WTC11 (cell line): ENCODE data around the gene SF3B1. TPM values are rescaled to one million over a fixed set of nuclear protein-coding genes. Genes with fewer than 3 reads are reported as not detected.

Experiments
- ATAC-seq: fragments of 200-7000 bp; cut with Tn5 transposase; 2 replicates; pipeline ENCODE4 v1.10.0; 2021; ENCODE audit warnings: mild to moderate bottlenecking, moderate library complexity
- CTCF ChIA-PET: fragments of 300-600 bp; sonication (Branson Sonifier 250); formaldehyde crosslinking; loops from one replicate; lab custom pipeline; 2021; ENCODE audit warnings: antibody characterized with exemption; lab: Charles Lee
- POLR2A ChIA-PET: fragments of 350-600 bp; sonication (Branson Sonifier 250); formaldehyde crosslinking; loops from one replicate; lab custom pipeline; 2021; ENCODE audit warnings: antibody characterized with exemption; lab: Charles Lee
- DNase-seq: peaks from one replicate; pipeline ENCODE4 v3.0.0; 2021; ENCODE audit warnings: low spot score
- H3K27ac Mint-ChIP-seq: 2 replicates; pipeline ENCODE4 v1.8.0; 2021; ENCODE audit warnings: mixed read lengths
- H3K27me3 Mint-ChIP-seq: 2 replicates; pipeline ENCODE4 v1.8.0; 2021; ENCODE audit warnings: low read depth, mild to moderate bottlenecking, moderate library complexity, mixed read lengths
- H3K36me3 Mint-ChIP-seq: 2 replicates; pipeline ENCODE4 v1.8.0; 2021; ENCODE audit warnings: mixed read lengths
- H3K4me1 Mint-ChIP-seq: 2 replicates; pipeline ENCODE4 v1.8.0; 2022; ENCODE audit warnings: mixed read lengths
- H3K4me3 Mint-ChIP-seq: 2 replicates; pipeline ENCODE4 v1.8.0; 2021; ENCODE audit warnings: mild to moderate bottlenecking, moderate library complexity, mixed read lengths
- H3K9me3 Mint-ChIP-seq: 2 replicates; pipeline ENCODE4 v1.8.0; 2021; ENCODE audit warnings: mixed read lengths
- ELF4 ChIP-seq: sonication (generic); formaldehyde crosslinking; IDR thresholded peaks from 2 replicates; pipeline ENCODE4 v1.8.1; 2022; ENCODE audit warnings: low read depth, mild to moderate bottlenecking, moderate library complexity, missing genetic modification reagents
- EMX1 ChIP-seq: fragments of 250-450 bp; sonication (Bioruptor Pico); IDR thresholded peaks from 2 replicates; pipeline ENCODE4 v1.8.0; 2021; ENCODE audit warnings: mild to moderate bottlenecking
- FOXJ3 ChIP-seq: sonication (generic); formaldehyde crosslinking; IDR thresholded peaks from 2 replicates; pipeline ENCODE4 v1.9.0; 2021; ENCODE audit warnings: missing genetic modification reagents, mild to moderate bottlenecking, borderline replicate concordance
- FOXP1 ChIP-seq: sonication (generic); formaldehyde crosslinking; IDR thresholded peaks from 2 replicates; pipeline ENCODE4 v1.8.0; 2022; ENCODE audit warnings: missing genetic modification reagents, mild to moderate bottlenecking, moderate library complexity, borderline replicate concordance
- JUN ChIP-seq: sonication (generic); formaldehyde crosslinking; IDR thresholded peaks from 2 replicates; pipeline ENCODE4 v1.8.0; 2023; ENCODE audit warnings: mild to moderate bottlenecking, missing genetic modification reagents
- KAT7 ChIP-seq: sonication (generic); formaldehyde crosslinking; IDR thresholded peaks from 2 replicates; pipeline ENCODE4 v1.8.1; 2023; ENCODE audit warnings: missing genetic modification reagents, mild to moderate bottlenecking, borderline replicate concordance
- NFE2L1 ChIP-seq: sonication (generic); formaldehyde crosslinking; IDR thresholded peaks from 2 replicates; pipeline ENCODE4 v1.8.1; 2023; ENCODE audit warnings: missing genetic modification reagents
- NR2C2 ChIP-seq: sonication (generic); formaldehyde crosslinking; IDR thresholded peaks from 2 replicates; pipeline ENCODE4 v1.8.0; 2022; ENCODE audit warnings: mild to moderate bottlenecking, missing genetic modification reagents
- PRRX2 ChIP-seq: fragments of 250-450 bp; sonication (Bioruptor Pico); IDR thresholded peaks from 2 replicates; pipeline ENCODE4 v1.8.0; 2021; ENCODE audit warnings: mild to moderate bottlenecking
- RELA ChIP-seq: sonication (generic); formaldehyde crosslinking; IDR thresholded peaks from 2 replicates; pipeline ENCODE4 v1.8.1; 2022; ENCODE audit warnings: missing genetic modification reagents, mild to moderate bottlenecking, borderline replicate concordance
- SMAD3 ChIP-seq: sonication (generic); formaldehyde crosslinking; IDR thresholded peaks from 2 replicates; pipeline ENCODE4 v1.8.0; 2022; ENCODE audit warnings: missing genetic modification reagents, mild to moderate bottlenecking, borderline replicate concordance
- SMAD4 ChIP-seq: sonication (generic); formaldehyde crosslinking; IDR thresholded peaks from 2 replicates; pipeline ENCODE4 v1.8.0; 2022; ENCODE audit warnings: mild to moderate bottlenecking, missing genetic modification reagents
- ZNF121 ChIP-seq: sonication (generic); formaldehyde crosslinking; IDR thresholded peaks from 2 replicates; pipeline ENCODE4 v1.8.0; 2023; ENCODE audit warnings: missing genetic modification reagents
- ZNF219 ChIP-seq: sonication (generic); formaldehyde crosslinking; IDR thresholded peaks from 2 replicates; pipeline ENCODE4 v1.8.0; 2023; ENCODE audit warnings: missing genetic modification reagents, mild to moderate bottlenecking, borderline replicate concordance
- ZNF317 ChIP-seq: sonication (generic); formaldehyde crosslinking; IDR thresholded peaks from 2 replicates; pipeline ENCODE4 v1.8.1; 2023; ENCODE audit warnings: low read depth, mild to moderate bottlenecking, moderate library complexity, missing genetic modification reagents, borderline replicate concordance
- total RNA-seq: library from RNA; stranded (reverse); gene quantifications from 3 replicates; pipeline ENCODE4 v1.2.3, GENCODE V29; 2021
- TF ChIP-seq, protein P1 (sequence below): fragments of 250-450 bp; sonication (Bioruptor Pico); IDR thresholded peaks from 2 replicates; pipeline ENCODE4 v1.9.0; 2021; ENCODE audit warnings: mild to moderate bottlenecking, borderline replicate concordance
- TF ChIP-seq, protein P2 (sequence below): sonication (generic); formaldehyde crosslinking; IDR thresholded peaks from 2 replicates; pipeline ENCODE4 v1.8.0; 2023; ENCODE audit warnings: missing genetic modification reagents, mild to moderate bottlenecking, borderline replicate concordance
- TF ChIP-seq, protein P3 (sequence below): sonication (generic); formaldehyde crosslinking; IDR thresholded peaks from 2 replicates; pipeline ENCODE4 v1.8.0; 2023; ENCODE audit warnings: missing genetic modification reagents
- TF ChIP-seq, protein P4 (sequence below): fragments of 250-450 bp; sonication (Bioruptor Pico); IDR thresholded peaks from 2 replicates; pipeline ENCODE4 v1.9.0; 2021; ENCODE audit warnings: moderate library complexity, mild to moderate bottlenecking, inconsistent platforms, borderline replicate concordance

SF3B1 gene
- total RNA-seq, 1 experiment from 2014 or later = 321 TPM

DNA sequence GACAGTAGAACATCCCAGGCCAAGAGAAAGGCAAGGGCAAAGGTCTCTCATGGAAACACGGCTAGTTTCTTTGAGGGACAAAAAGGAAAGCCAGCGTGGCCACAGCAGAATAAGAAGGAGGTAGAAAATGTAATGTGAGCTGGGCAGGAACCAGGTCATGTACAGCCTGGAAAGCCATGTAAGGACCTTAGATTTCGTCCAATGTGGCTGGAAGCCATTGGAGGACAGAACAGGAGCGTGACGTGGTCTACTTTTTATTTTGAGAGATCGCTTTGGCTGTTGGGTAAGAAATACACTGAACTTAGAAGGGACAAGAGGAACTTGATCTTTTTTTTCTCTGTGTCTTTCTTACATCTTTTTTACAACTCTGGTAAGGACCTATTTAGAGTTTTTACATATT lies 66.4 kb downstream of the SF3B1 start (continued):
- TF ChIP-seq, protein P1, sequence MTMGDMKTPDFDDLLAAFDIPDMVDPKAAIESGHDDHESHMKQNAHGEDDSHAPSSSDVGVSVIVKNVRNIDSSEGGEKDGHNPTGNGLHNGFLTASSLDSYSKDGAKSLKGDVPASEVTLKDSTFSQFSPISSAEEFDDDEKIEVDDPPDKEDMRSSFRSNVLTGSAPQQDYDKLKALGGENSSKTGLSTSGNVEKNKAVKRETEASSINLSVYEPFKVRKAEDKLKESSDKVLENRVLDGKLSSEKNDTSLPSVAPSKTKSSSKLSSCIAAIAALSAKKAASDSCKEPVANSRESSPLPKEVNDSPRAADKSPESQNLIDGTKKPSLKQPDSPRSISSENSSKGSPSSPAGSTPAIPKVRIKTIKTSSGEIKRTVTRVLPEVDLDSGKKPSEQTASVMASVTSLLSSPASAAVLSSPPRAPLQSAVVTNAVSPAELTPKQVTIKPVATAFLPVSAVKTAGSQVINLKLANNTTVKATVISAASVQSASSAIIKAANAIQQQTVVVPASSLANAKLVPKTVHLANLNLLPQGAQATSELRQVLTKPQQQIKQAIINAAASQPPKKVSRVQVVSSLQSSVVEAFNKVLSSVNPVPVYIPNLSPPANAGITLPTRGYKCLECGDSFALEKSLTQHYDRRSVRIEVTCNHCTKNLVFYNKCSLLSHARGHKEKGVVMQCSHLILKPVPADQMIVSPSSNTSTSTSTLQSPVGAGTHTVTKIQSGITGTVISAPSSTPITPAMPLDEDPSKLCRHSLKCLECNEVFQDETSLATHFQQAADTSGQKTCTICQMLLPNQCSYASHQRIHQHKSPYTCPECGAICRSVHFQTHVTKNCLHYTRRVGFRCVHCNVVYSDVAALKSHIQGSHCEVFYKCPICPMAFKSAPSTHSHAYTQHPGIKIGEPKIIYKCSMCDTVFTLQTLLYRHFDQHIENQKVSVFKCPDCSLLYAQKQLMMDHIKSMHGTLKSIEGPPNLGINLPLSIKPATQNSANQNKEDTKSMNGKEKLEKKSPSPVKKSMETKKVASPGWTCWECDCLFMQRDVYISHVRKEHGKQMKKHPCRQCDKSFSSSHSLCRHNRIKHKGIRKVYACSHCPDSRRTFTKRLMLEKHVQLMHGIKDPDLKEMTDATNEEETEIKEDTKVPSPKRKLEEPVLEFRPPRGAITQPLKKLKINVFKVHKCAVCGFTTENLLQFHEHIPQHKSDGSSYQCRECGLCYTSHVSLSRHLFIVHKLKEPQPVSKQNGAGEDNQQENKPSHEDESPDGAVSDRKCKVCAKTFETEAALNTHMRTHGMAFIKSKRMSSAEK (CRISPR knock-in tag) = no peak

DNA sequence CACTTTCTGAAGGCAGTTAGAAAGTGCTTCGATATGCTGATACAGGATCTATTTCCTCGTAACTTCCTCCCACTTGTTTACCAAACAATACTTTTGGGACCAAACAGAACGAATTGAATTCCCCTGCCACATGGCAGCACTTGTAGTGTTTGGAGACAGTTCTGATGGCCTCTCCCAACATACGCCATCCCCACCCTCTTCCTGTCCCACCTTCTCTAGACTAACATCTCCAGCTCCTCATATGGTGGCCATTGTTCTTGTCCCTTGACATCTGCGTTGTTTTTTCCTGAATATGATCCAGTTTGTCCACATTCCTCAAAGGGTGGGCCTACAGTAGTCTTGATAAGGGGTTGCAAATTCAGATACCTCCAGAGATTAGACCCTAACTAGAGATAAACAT lies 70.8 kb downstream of the SF3B1 start:
- no peaks in the 10 kb centered on the region for H3K9me3 Mint-ChIP-seq
- H3K4me1 Mint-ChIP-seq = no peaks in the 10 kb centered on the region
- DNase-seq (no peak), ATAC-seq (no peak)
- ChIA-PET CTCF (no interaction called here), POLR2A (no interaction called here)
- H3K27ac Mint-ChIP-seq = no peak overlapping the region
- TF ChIP-seq FOXJ3 (CRISPR knock-in tag) (no peak), ZNF121 (no peak), SMAD4 (CRISPR knock-in tag) (no peak), JUN (CRISPR knock-in tag) (no peak), KAT7 (CRISPR knock-in tag) (no peak), RELA (CRISPR knock-in tag) (no peak), NFE2L1 (CRISPR knock-in tag) (no peak), ELF4 (CRISPR knock-in tag) (no peak)
- TF ChIP-seq, protein P2, sequence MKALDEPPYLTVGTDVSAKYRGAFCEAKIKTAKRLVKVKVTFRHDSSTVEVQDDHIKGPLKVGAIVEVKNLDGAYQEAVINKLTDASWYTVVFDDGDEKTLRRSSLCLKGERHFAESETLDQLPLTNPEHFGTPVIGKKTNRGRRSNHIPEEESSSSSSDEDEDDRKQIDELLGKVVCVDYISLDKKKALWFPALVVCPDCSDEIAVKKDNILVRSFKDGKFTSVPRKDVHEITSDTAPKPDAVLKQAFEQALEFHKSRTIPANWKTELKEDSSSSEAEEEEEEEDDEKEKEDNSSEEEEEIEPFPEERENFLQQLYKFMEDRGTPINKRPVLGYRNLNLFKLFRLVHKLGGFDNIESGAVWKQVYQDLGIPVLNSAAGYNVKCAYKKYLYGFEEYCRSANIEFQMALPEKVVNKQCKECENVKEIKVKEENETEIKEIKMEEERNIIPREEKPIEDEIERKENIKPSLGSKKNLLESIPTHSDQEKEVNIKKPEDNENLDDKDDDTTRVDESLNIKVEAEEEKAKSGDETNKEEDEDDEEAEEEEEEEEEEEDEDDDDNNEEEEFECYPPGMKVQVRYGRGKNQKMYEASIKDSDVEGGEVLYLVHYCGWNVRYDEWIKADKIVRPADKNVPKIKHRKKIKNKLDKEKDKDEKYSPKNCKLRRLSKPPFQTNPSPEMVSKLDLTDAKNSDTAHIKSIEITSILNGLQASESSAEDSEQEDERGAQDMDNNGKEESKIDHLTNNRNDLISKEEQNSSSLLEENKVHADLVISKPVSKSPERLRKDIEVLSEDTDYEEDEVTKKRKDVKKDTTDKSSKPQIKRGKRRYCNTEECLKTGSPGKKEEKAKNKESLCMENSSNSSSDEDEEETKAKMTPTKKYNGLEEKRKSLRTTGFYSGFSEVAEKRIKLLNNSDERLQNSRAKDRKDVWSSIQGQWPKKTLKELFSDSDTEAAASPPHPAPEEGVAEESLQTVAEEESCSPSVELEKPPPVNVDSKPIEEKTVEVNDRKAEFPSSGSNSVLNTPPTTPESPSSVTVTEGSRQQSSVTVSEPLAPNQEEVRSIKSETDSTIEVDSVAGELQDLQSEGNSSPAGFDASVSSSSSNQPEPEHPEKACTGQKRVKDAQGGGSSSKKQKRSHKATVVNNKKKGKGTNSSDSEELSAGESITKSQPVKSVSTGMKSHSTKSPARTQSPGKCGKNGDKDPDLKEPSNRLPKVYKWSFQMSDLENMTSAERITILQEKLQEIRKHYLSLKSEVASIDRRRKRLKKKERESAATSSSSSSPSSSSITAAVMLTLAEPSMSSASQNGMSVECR (CRISPR knock-in tag) = no peak
- no peak overlapping the region for H3K4me3 Mint-ChIP-seq
- no peaks in the 10 kb centered on the region for H3K36me3 Mint-ChIP-seq
- peaks cover 74% of the 10 kb centered on the region for H3K27me3 Mint-ChIP-seq

DNA sequence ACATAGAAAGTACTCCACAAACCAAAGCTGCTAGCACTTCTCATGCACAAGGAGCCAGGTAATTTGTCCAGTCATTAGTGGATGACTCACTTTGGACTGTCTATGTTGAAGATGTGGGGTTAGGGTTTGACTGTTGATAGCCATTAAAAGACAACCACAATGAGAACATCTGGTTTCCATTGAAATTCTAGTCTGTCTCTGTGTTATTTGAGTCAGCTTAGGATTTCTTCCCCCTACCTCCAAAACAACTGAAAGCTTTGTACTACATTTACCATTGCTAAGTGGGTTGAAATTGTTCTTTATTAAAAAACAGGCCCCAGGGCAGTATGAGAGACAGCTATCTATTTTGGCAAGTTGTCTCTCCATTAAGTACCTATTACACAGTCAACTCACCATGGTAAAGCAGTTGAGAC lies 74.1 kb downstream of the SF3B1 start:
- H3K27me3 Mint-ChIP-seq = peaks cover 86% of the 10 kb centered on the region
- no peak for ATAC-seq
- peaks cover 5% of the 10 kb centered on the region; the same call in 1 of the 2 replicates for H3K4me1 Mint-ChIP-seq
- ChIA-PET CTCF (no interaction called here), POLR2A (no interaction called here)
- no peaks in the 10 kb centered on the region for H3K36me3 Mint-ChIP-seq
- H3K27ac Mint-ChIP-seq = no peak overlapping the region
- no peaks in the 10 kb centered on the region for H3K9me3 Mint-ChIP-seq
- no peak overlapping the region for H3K4me3 Mint-ChIP-seq
- no peak for DNase-seq
- TF ChIP-seq NR2C2 (CRISPR knock-in tag) (no peak), ZNF317 (no peak), FOXP1 (CRISPR knock-in tag) (no peak), PRRX2 (CRISPR knock-in tag) (no peak), SMAD3 (CRISPR knock-in tag) (no peak), EMX1 (no peak), ZNF219 (no peak)
- TF ChIP-seq, protein P3, sequence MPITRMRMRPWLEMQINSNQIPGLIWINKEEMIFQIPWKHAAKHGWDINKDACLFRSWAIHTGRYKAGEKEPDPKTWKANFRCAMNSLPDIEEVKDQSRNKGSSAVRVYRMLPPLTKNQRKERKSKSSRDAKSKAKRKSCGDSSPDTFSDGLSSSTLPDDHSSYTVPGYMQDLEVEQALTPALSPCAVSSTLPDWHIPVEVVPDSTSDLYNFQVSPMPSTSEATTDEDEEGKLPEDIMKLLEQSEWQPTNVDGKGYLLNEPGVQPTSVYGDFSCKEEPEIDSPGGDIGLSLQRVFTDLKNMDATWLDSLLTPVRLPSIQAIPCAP (CRISPR knock-in tag) = no peak
- TF ChIP-seq, protein P4, sequence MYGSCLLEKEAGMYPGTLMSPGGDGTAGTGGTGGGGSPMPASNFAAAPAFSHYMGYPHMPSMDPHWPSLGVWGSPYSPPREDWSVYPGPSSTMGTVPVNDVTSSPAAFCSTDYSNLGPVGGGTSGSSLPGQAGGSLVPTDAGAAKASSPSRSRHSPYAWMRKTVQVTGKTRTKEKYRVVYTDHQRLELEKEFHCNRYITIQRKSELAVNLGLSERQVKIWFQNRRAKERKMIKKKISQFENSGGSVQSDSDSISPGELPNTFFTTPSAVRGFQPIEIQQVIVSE (CRISPR knock-in tag) = no peak
- TF ChIP-seq, protein P1 (CRISPR knock-in tag) = no peak
